HG03135 (cell line): ENCODE results near the gene TMEM135.

Source experiments
- ATAC-seq: cut with Tn5 transposase; IDR thresholded peaks from one replicate; pipeline ENCODE4 v1.9.1; 2021; ENCODE audit warnings: mild to moderate bottlenecking, moderate library complexity; ENCODE audit not compliant: unreplicated experiment

Gene TMEM135

GRCh38 chr11:87190071-87190470 is 152.3 kb downstream of the TMEM135 start:
- ATAC-seq = no peak

- ATAC-seq = no peak
Measured at GRCh38 chr11:87193756-87194470, 156.2 kb downstream of the TMEM135 start.

GRCh38 chr11:87194985-87195820 is 157.5 kb downstream of the TMEM135 start:
- no peak for ATAC-seq

- ATAC-seq = no peak
Measured at GRCh38 chr11:87198266-87198881, 160.6 kb downstream of the TMEM135 start.

GRCh38 chr11:87201376-87201775 is 163.6 kb downstream of the TMEM135 start:
- ATAC-seq = no peak

GRCh38 chr11:87203907-87204602 is 166.3 kb downstream of the TMEM135 start:
- ATAC-seq = no peak

- no peak for ATAC-seq
Measured at GRCh38 chr11:87212891-87213290, 175.2 kb downstream of the TMEM135 start.

GRCh38 chr11:87213444-87213843 is 175.7 kb downstream of the TMEM135 start:
- ATAC-seq = peak; percentile 65

GRCh38 chr11:87215236-87215635 is 177.5 kb downstream of the TMEM135 start:
- ATAC-seq = no peak

- no peak for ATAC-seq
Measured at GRCh38 chr11:87219266-87219665, 181.5 kb downstream of the TMEM135 start.

GRCh38 chr11:87223816-87224215 is 186.1 kb downstream of the TMEM135 start:
- ATAC-seq = no peak

GRCh38 chr11:87224486-87224885 is 186.8 kb downstream of the TMEM135 start:
- no peak for ATAC-seq

GRCh38 chr11:87228820-87229219 is 191.1 kb downstream of the TMEM135 start:
- no peak for ATAC-seq

- no peak for ATAC-seq
Measured at GRCh38 chr11:87230995-87231394, 193.3 kb downstream of the TMEM135 start.

- ATAC-seq = no peak
Measured at GRCh38 chr11:87232320-87232719, 194.6 kb downstream of the TMEM135 start.

- ATAC-seq = no peak
Measured at GRCh38 chr11:87235366-87235765, 197.6 kb downstream of the TMEM135 start.

- ATAC-seq = no peak
Measured at GRCh38 chr11:87236368-87236767, 198.6 kb downstream of the TMEM135 start.

- ATAC-seq = no peak
Measured at GRCh38 chr11:87239001-87239400, 201.3 kb downstream of the TMEM135 start.

GRCh38 chr11:87239531-87239930 is 201.8 kb downstream of the TMEM135 start:
- ATAC-seq = no peak

- ATAC-seq = no peak
Measured at GRCh38 chr11:87251560-87251959, 213.8 kb downstream of the TMEM135 start.

- no peak for ATAC-seq
Measured at GRCh38 chr11:87252869-87253268, 215.1 kb downstream of the TMEM135 start.
